HG03460 (cell line): ENCODE measurements around the gene NR1D1.

ENCODE experiments used
- ATAC-seq: cut with Tn5 transposase; IDR thresholded peaks from one replicate; pipeline ENCODE4 v1.9.1; 2021; ENCODE audit not compliant: unreplicated experiment

NR1D1 gene

DNA sequence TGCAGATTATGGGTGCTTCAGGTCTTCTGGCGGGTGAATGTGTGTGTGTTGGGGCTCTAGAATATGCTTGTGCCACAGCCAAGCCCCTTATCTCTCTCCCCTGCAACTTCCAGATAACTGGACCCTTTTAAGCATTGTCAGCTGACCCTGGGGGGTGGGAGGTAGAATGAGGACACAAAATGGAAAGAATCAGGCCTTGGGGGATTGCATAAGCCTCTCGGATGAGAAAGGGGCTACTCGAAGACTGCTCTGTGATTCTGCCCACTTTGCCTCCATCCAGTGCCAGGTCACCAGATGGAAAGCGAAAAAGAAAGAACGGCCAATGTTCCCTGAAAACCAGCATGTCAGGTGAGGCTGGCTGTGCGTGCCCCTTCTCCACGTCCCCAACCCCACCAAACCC, 23.8 kb downstream of the NR1D1 start:
- no peak for ATAC-seq

DNA sequence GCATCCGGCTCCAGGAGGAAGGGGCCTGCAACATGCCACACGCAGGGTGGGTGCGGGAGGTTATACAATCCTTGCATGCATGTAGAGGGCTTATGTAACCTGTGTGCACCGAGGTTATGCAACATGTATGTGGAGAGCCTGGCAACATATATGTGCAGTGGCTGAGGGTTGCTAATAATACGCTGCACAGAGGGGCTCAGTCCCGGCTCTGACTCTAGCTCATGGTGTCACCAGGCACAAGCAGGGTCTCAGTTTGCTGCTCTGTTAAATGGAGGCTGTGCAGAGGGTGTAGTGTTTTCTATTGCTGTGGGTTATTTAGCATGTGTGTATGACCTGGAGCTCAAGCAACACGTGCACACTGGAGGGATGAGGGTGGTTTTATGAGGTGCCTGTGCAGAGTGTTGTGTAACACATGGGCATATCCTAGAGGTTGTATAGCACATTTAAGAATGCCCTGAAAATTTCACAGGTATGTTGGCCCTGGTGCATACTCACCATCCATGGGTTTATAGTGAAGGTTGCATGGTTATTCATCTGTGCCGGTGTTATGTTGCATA, 24.4 kb downstream of the NR1D1 start:
- ATAC-seq: no peak

DNA sequence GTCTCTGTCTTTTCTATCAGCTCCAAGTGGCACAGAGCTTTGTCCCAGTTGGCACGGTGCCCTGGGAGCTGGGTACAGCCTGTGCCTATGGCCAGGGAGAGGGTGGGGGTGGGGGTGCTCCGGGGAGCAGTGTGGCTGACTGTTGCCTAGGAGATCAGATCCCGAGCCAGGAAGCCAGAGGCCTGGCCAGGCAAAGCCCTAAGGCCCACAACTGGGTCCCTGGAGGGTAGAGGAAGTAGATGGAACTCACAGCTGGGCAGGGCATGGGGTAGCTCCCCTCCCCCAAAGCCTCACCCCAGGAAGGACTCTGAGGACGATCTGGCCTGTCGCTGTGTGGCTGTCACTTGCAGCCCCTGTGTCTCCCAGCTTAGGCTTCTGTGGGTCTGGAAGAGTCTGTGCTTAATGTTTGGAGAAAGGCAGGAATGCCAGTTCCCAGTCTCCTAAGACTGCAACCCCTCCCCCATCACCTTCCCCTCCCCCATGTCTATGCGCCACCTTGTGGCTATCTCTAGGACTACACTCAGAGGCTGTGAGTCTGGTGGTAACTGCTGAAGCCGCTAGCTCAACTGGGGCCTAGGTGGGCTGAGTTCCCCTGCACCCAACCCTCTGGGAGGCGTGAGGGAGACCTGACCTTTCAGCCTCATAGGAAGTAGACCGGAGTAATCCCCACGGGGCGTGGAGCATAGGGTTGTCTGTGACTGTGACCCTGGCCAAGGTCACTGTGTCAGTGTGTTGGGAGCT, 25.0 kb downstream of the NR1D1 start:
- no peak for ATAC-seq

DNA sequence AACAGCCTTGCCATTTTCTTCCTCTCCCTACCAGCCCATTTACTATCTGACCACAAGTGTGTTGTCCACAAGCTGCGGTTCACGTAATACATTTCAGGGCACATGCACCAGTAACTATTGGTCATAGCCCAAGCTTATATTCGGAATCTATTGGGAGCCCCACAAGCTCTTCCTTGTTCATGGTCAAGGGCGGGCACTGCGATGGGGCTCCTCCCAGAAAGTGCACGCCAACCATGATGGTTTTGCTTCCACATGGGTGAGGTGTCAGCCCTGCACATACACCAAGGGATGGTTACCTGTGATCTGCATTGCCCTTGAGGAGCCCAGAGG, 25.6 kb downstream of the NR1D1 start:
- no peak for ATAC-seq

DNA sequence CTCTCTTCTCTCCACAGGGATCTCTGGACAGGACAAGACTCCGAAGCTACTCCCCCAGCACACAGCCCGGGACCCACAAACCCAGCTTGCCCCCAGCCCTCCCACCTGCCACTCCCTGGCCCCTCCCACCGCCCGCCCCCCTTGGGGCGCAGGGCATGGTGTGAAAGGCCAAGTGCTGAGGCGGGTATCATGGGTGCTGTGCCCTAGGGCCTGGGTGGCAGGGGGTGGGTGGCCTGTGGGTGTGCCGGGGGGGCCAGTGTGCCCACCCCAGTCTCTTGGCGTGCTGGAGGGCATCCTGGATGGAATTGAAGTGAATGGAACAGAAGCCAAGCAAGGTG, 26.2 kb downstream of the NR1D1 start:
- ATAC-seq: no peak

DNA sequence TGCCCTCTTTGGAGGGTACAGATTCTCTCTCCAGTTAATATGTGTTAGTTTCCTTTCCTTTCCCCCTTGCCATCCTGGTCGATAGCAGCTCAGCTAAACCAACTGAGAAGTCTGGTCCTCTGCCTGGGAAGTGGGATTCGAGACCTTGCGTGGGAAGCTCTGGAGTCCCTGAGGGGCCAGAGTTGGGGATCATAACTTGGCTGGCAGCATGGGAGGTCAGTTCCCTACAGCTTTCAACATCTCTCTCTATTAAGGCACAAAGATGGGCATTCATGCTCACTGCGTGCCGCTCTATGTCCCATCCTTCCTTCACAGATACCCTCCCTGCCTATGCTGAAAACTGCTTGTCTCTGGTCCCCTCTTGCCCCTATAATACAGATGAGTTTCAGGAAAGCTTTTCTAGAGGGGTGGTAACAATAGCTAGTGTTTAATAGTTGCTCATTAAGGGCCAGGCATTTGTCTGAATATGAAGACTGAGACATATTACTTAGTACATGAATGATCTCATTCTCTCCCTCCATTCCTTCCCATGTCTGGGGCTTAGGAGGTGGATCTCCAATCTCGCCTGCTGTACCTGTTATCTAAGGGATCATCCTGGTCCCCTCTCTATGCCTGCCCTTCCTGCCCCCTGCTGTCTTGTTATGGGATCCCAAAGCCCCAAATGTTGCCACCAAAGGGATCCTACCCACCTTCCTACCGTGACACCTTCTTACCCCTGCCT, 26.8 kb downstream of the NR1D1 start:
- ATAC-seq: no peak

DNA sequence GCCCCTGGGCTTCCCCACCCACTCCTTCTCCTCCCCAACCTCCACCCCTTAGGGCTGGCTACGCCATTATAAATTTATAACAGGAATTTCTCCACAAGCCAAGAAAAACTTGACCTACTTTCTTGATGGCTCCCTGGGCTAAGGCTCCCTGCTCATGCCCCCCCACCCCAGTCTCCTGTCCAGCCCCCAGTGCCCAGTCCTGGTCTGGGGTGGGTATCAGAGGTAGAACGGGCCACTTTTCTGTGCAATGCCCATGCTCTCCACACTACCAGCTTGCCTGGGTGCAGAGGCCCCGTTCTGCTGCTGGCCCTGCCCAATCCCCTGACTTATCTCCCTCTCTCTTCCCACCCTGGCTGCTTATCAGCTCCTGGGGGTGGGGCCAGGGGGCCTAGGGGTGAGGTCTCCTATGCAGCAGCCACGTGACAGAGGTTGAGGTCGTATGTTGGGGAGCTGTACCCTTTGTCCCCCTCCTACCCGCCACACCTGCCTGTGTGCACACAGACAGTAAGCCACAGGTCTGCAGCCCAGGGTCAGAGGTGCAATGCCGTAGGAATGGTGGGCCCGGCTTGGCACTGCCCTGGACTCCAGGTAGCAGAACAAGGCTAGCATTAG, 27.5 kb downstream of the NR1D1 start:
- ATAC-seq: no peak

DNA sequence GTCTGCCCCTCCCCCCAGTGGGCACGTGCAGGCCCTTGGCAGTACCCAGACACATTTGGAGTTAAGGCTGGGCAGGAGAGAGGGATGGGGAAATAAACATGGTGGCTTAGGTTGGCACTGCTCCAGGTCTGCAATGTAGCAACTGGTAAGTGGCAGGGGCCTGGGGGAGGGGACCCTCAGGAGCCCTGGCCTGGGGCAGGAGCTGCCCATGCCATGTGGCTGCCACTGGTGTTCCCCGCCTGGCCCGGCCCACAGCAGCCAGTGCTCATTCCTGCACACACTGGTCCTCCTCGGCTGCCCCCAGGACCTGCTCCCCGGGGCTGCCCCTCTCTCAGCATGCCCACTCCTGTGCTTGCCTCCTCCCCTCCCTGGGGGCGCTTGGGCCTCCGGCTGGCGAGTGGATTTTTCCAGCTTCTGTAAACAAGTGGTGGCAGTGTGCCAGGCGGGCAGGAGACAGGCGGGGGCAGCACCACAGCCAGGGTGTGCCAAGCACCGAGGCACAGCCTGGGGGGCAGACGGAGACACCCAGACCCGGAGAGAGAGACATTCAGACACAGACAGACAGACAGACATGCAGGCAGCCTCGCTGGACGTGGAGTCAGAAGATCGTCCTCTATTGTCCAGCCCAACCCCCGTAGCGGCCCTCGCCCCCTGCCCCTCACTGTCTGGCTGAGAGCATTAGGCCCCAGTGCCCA, 28.2 kb downstream of the NR1D1 start:
- ATAC-seq: no peak

DNA sequence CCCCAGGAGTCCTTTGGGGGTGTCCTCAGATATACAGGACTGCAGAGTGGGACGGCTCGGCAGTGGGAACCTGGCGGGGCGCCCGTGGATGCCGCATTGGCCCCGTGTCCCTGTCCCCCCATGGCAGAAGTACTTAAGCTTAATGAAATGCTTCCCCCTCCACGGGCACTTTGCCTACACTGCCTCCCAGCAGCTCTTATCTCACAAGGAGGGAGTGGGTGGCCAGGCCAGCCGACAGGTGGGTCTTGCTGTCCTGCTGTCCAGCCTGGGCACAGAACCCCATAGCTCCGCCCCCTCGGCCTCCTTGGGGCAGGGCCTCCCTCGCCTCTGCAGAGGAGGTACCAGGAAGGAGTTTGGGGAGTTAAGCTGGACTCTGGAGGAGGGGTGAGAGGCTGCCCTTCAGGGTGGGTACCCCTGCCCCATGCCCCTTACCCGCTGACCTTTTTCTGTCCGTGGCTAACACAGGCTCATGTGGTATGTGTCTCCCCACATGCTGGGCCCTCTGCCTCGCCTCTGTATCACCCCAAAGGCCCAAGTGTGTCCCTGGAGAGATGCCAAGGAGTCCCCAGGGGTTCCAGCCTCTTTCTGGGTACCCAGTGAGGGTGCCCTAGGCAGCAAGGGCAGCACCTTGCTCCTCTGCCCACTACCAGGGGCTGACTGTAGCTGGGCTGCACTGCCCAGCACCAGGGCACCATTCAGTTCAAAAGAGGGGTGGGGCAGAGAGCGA, 28.9 kb downstream of the NR1D1 start:
- ATAC-seq: no peak

DNA sequence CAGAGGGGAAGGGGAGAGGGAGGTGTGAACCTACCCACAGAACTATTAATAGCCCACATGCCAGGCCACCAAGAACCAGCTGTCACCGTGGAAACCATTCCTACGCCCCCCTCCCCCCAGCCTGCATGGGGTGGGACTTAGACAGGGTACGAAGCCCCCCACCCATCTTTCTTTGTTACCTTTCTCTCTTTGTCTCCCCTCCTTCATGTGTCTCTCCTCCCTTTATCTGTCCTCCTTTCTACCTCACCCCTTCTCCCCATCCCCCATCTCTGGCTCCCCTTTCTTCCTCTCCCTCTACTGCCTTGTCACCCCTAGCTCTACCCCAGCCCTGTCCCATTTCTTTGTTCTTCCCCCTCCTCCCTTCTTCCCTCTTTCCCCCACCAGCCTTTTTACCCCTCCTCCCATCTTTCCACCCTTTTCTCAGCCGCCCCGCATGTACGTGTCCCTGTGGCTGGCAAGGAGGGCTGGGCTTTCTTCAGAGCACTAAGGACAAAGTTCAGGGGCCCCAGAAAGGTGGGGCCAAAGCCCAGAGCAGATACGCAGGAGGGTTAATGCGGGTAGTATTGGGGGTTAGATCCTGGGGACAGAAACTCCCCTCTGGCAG, 29.6 kb downstream of the NR1D1 start:
- ATAC-seq: no peak

DNA sequence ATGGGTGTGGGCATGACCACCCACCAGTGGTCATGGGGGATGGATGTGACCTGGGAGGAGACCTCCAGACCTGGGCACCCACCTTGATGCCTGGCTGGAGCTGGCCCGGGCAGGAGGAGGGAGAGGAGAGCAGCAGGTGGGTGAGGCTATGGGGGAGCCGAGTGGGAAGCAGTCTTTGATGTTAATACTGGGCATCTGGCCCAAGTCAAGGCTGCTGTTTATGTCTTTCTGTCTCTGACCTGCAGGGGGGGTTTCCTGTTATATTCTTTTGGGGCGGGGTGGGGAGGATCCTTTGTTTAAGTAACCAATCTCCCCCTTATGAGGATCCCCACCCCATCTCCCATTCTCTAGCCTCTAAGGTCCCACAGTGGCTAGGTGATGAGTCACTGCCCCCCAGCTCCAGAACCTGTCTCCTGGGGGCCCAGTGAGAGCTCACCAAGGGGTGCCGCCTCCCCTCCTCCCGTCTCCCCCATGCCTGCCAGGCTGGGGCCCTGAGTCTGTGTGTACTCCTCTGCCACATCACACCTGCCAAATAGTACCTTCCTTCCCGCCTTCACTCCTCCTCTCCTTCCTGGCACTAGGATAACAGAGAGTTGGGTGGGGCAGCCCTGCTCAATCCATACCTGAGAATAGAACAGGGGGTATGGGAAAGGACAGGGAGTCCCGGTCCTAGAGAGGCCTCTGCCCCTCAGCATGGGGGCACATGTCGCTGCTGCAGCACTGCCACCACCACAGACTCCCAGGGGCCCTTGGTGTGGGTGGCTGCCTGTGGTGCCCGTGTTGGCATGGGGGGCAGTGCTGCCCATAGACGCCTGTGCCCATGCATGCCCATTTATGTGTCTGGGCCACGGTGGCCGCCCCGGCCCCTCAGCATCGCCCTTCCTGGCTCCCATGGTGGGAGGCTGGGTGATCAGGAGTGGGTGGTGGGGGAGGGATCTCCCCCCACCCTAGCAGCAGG, 30.4 kb downstream of the NR1D1 start:
- no peak for ATAC-seq

DNA sequence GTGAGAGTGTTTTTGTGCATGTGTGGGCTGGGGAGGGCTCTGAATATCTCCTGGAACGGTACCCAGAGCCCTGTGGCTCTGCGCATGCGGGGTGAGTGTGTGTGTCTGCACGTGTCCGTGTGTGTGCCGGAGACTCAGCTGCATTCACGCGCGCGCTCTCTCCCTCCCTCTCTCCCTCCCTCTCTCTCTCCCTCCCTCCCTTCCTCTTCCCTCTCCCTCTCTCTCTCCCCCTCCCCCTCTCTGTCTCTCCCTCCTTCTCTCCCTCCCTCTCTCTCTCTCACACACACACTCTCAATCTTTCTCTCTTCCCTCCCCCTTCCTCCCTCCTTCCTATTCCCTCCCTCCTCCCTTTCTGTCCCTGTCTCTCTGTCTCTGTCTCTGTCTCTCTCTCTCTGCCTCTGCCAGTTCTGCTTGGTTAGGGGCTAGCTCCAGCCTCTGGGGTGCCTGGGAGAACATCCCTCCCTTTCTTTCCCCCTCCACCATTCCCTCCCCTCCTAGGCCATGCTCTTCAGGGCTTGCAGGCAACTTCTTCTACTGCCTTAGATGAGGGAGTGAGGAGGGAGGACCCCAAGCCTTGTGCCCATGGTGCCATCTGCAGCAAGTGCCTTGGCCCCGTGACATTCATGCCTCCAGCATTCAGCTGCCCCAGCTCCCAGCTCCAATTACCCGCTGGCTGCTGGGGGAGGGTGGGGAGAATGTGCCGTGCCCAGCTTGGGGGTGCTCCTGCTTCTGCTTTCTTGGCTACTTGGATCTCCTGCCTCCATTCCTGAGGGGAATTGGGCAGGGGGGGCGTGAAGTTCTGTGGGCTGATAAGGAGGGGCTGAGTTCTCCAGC, 31.3 kb downstream of the NR1D1 start:
- no peak for ATAC-seq

DNA sequence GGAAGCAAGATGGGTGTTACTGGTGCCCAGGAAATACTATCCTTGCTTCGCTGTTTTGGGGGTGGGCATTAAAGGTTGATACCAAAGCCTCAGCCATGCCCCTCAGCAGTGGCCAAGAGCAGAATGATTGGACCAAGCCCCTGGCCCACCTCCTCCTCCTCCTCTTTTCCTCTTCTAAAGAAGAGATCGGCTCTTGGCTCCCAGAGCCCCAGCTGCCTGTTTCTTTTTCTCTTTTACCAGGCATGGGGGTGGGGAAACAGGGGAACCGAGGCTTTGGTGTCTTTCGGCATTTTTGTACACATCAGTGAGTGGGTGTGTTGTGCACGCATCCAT, 31.8 kb downstream of the NR1D1 start:
- no peak for ATAC-seq

DNA sequence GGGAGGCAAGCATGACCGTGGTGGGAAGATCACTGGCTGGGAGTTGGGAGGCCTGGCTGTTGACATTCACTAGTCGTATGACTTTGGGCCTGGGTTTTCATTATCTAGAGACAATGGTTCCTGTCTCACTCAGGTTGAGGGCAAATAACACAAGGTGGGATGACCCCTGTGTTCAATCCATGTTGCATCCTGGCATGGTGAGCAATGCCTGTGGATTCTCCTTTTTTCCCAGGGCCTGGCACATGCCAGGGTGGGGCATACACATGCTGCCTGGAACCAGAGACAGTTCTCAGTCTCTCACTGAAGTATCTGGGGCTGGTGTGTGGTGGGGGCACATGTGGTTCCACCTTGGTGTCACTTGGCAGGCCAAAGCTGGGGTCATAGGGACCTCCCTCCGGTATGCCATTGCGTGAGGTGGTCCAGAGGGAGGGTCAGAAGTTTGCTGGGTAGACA, 32.2 kb downstream of the NR1D1 start:
- no peak for ATAC-seq

DNA sequence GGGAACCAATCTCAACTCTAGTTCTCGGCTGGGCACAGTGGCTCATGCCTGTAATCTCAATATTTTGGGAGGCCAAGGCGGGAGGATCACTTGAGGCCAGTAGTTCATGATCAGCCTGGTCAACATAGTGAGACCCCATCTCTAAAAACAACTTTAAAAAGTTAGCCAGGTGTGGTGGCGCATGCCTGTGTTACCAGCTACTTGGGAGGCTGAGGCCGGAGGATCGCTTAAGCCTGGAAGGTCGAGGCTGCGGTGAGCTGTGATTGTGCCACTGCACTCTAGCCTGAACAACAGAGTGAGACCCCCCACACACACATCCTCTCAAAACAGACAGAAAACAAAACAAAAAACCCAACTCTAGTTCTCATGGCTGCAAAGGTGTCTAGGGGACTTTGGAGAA, 32.7 kb downstream of the NR1D1 start:
- ATAC-seq: no peak

DNA sequence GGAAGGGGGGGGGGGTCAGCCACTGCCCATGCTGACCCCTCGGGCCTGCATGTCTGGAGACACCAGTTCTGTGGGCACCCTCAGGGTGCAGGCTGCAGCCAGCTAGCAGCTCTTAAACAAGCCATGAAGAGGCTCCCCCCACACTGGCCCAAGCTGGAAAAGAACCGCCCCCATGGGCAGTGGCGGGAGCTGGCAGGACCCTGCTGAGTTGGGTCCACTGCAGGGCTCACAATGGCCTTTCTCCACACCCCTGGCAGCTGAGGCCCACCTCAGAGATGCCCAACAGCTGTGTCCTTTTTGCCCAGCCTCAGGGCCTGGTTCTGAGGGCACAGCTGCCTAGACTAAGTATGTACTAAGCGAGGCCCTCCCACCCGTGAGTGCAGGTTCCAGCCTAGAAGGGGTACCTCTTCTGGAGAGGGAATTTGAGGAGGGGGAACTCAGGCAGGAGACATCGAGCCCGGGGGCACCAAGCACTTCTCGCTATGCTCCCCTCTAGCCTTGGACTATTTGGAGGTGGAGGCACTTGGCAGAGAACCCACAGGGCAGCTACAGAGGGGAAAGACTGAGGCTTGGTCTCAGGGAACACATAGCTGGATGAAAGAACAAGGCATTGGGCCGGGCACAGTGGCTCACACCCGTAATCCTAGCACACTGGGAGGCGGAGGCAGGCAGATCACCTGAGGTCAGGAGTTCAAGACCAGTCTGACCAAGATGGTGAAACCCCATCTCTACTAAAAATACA, 34.4 kb downstream of the NR1D1 start:
- ATAC-seq: no peak

DNA sequence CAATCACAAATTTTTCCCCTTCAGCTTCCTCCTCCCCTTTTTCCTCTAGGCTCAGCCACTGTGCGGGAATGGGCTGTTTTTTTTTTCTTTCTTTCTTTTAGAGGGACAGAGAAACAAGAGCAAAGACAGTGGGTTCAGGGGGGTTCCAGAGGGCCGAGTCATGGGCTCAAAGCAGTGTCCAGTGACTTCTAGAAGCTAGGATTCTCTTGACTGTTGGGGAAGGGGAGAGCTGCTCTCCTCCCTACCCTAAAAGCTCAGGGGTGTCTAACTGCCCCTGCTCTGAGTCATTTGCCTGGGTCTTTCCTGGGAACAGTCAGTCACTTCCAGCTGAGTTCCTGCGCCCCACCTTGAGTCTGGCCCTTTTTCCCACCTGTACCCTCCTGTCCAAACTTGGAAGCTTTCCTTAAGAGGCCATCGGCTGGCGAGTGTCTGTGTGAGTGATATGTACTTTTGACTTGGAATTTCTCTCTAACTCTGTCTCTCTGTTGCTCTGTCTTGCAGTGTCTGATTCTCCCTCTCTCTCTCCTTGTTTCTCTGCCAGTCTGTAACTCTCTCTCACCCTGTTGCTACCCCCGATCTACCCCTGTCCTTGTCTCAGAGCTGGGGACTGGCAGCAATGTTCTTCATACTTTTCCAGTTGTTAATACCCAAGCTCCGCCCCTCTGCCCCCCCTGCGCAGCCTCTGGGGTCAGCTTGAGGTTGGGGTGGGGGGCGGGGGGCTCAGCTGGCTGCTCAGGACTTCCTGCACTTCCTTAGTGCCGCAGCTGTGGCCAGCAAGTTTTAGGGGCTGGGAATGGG, 35.2 kb downstream of the NR1D1 start:
- no peak for ATAC-seq
